DMS 273 treated with DMSO at 0.1 percent for 48 hours (cell line): Measurements from ENCODE around the gene PACRG.

ENCODE experiments used
- DNase-seq: peaks from one replicate; lab custom pipeline; 2025; lab: John Stamatoyannopoulos, UW

Gene PACRG

GRCh38 chr6:162778603-162779002 is 50.8 kb downstream of the PACRG start:
- no peak for DNase-seq

GRCh38 chr6:162785632-162786242 is 58.0 kb downstream of the PACRG start:
- no peak for DNase-seq

- no peak for DNase-seq
Observed at GRCh38 chr6:162798546-162799266, 70.9 kb downstream of the PACRG start.

GRCh38 chr6:162814426-162814973 is 86.7 kb downstream of the PACRG start:
- DNase-seq: no peak

- no peak for DNase-seq
Observed at GRCh38 chr6:162817196-162817595, 89.4 kb downstream of the PACRG start.

- no peak for DNase-seq
Observed at GRCh38 chr6:162819284-162819683, 91.5 kb downstream of the PACRG start.

- no peak for DNase-seq
Observed at GRCh38 chr6:162821102-162821501, 93.3 kb downstream of the PACRG start.

- DNase-seq: no peak
Observed at GRCh38 chr6:162825597-162825996, 97.8 kb downstream of the PACRG start.

GRCh38 chr6:162829013-162829742 is 101.4 kb downstream of the PACRG start:
- no peak for DNase-seq

GRCh38 chr6:162833776-162834175 is 106.0 kb downstream of the PACRG start:
- no peak for DNase-seq

GRCh38 chr6:162845972-162846371 is 118.2 kb downstream of the PACRG start:
- DNase-seq: no peak

- DNase-seq: no peak
Observed at GRCh38 chr6:162846723-162847122, 118.9 kb downstream of the PACRG start.

- no peak for DNase-seq
Observed at GRCh38 chr6:162849269-162849668, 121.5 kb downstream of the PACRG start.

- no peak for DNase-seq
Observed at GRCh38 chr6:162852192-162852591, 124.4 kb downstream of the PACRG start.

GRCh38 chr6:162852840-162853577 is 125.2 kb downstream of the PACRG start:
- DNase-seq: no peak

GRCh38 chr6:162854228-162854627 is 126.5 kb downstream of the PACRG start:
- no peak for DNase-seq

GRCh38 chr6:162854734-162855191 is 127.0 kb downstream of the PACRG start:
- no peak for DNase-seq

GRCh38 chr6:162856885-162857284 is 129.1 kb downstream of the PACRG start:
- peak; percentile 36 for DNase-seq

- DNase-seq: no peak
Observed at GRCh38 chr6:162857326-162857725, 129.6 kb downstream of the PACRG start.

- DNase-seq: no peak
Observed at GRCh38 chr6:162862462-162862861, 134.7 kb downstream of the PACRG start.

- DNase-seq: no peak
Observed at GRCh38 chr6:162862941-162863340, 135.2 kb downstream of the PACRG start.

- no peak for DNase-seq
Observed at GRCh38 chr6:162863821-162864220, 136.0 kb downstream of the PACRG start.
